ENCODE data around the gene ACSBG1.
A peak's percentile ranks its signal among the peaks of the same experiment; 100 is the strongest.

ACSBG1 gene

GRCh38 chr15:78195735-78196201 is 38.6 kb downstream of the ACSBG1 start:
- no peak overlapping the region for H2AFZ ChIP-seq (ENCODE audit: low read length)
- H3K36me3 ChIP-seq (replicated peaks; ENCODE audit: insufficient read depth, low read length): no peaks in the 10 kb centered on the region
- H3K9me3 ChIP-seq (replicated peaks; ENCODE audit: insufficient read depth, low read length): no peaks in the 10 kb centered on the region
- H4K20me1 ChIP-seq (ENCODE audit: insufficient read depth, low read length): no peaks in the 10 kb centered on the region
- H3K79me2 ChIP-seq (ENCODE audit: low read length): no peaks in the 10 kb centered on the region
- no peaks in the 10 kb centered on the region for H3K9me2 ChIP-seq (replicated peaks; ENCODE audit: insufficient read depth, low read length)
- H3F3A ChIP-seq (ENCODE audit: insufficient read depth, low read length): no peaks in the 10 kb centered on the region
- H3K27ac ChIP-seq (ENCODE audit: low read length): no peak overlapping the region
- no peak overlapping the region for H3K4me3 ChIP-seq (ENCODE audit: low read length)
- peak; percentile 49 for DNase-seq
- H3K9ac ChIP-seq (ENCODE audit: low read length): no peak overlapping the region
- H3K4me2 ChIP-seq (ENCODE audit: low read depth, low read length): no peak overlapping the region
- H3K4me1 ChIP-seq (ENCODE audit: low read length): no peaks in the 10 kb centered on the region
- no peaks in the 10 kb centered on the region for H3K27me3 ChIP-seq (replicated peaks; ENCODE audit: insufficient read depth, low read length)
- no peak for TF ChIP-seq EZH2 (optimal IDR thresholded peaks at IDR 0.05; ENCODE audit: low read depth, low read length)
- no peak for TF ChIP-seq EZH2phosphoT487 (IDR thresholded peaks at IDR 0.05; ENCODE audit: low read length)
- peak; percentile 92 for TF ChIP-seq CTCF (IDR thresholded peaks at IDR 0.05; ENCODE audit: low read length)

GRCh38 chr15:78194568-78194925 is 39.8 kb downstream of the ACSBG1 start:
- H3K36me3 ChIP-seq (replicated peaks; ENCODE audit: insufficient read depth, low read length): no peaks in the 10 kb centered on the region
- no peaks in the 10 kb centered on the region for H3K27me3 ChIP-seq (replicated peaks; ENCODE audit: insufficient read depth, low read length)
- H3K27ac ChIP-seq (ENCODE audit: low read length): no peak overlapping the region
- no peaks in the 10 kb centered on the region for H4K20me1 ChIP-seq (ENCODE audit: insufficient read depth, low read length)
- no peaks in the 10 kb centered on the region for H3F3A ChIP-seq (ENCODE audit: insufficient read depth, low read length)
- no peaks in the 10 kb centered on the region for H3K4me1 ChIP-seq (ENCODE audit: low read length)
- no peak overlapping the region for H2AFZ ChIP-seq (ENCODE audit: low read length)
- no peaks in the 10 kb centered on the region for H3K9me3 ChIP-seq (replicated peaks; ENCODE audit: insufficient read depth, low read length)
- TF ChIP-seq EZH2 (optimal IDR thresholded peaks at IDR 0.05; ENCODE audit: low read depth, low read length): no peak
- no peak for TF ChIP-seq CTCF (IDR thresholded peaks at IDR 0.05; ENCODE audit: low read length)
- no peak for TF ChIP-seq EZH2phosphoT487 (IDR thresholded peaks at IDR 0.05; ENCODE audit: low read length)
- H3K4me3 ChIP-seq (ENCODE audit: low read length): no peak overlapping the region
- no peak overlapping the region for H3K4me2 ChIP-seq (ENCODE audit: low read depth, low read length)
- DNase-seq: no peak
- no peak overlapping the region for H3K9ac ChIP-seq (ENCODE audit: low read length)
- H3K9me2 ChIP-seq (replicated peaks; ENCODE audit: insufficient read depth, low read length): no peaks in the 10 kb centered on the region
- H3K79me2 ChIP-seq (ENCODE audit: low read length): no peaks in the 10 kb centered on the region

GRCh38 chr15:78193731-78194567 is 40.4 kb downstream of the ACSBG1 start:
- no peak for TF ChIP-seq EZH2phosphoT487 (IDR thresholded peaks at IDR 0.05; ENCODE audit: low read length)
- no peak for TF ChIP-seq EZH2 (optimal IDR thresholded peaks at IDR 0.05; ENCODE audit: low read depth, low read length)
- no peak for TF ChIP-seq CTCF (IDR thresholded peaks at IDR 0.05; ENCODE audit: low read length)
- H3K9ac ChIP-seq (ENCODE audit: low read length): no peak overlapping the region
- H3K4me2 ChIP-seq (ENCODE audit: low read depth, low read length): no peak overlapping the region
- H4K20me1 ChIP-seq (ENCODE audit: insufficient read depth, low read length): no peaks in the 10 kb centered on the region
- no peak overlapping the region for H3K27ac ChIP-seq (ENCODE audit: low read length)
- no peaks in the 10 kb centered on the region for H3K36me3 ChIP-seq (replicated peaks; ENCODE audit: insufficient read depth, low read length)
- no peaks in the 10 kb centered on the region for H3K27me3 ChIP-seq (replicated peaks; ENCODE audit: insufficient read depth, low read length)
- no peak overlapping the region for H3K4me3 ChIP-seq (ENCODE audit: low read length)
- DNase-seq: no peak
- H3K79me2 ChIP-seq (ENCODE audit: low read length): no peaks in the 10 kb centered on the region
- H3K9me3 ChIP-seq (replicated peaks; ENCODE audit: insufficient read depth, low read length): no peaks in the 10 kb centered on the region
- H2AFZ ChIP-seq (ENCODE audit: low read length): no peak overlapping the region
- no peaks in the 10 kb centered on the region for H3F3A ChIP-seq (ENCODE audit: insufficient read depth, low read length)
- H3K9me2 ChIP-seq (replicated peaks; ENCODE audit: insufficient read depth, low read length): no peaks in the 10 kb centered on the region
- no peaks in the 10 kb centered on the region for H3K4me1 ChIP-seq (ENCODE audit: low read length)

All from MM.1S (cell line).